Camera-type eye (tissue), 1 donor: Measurements from ENCODE around the gene CERCAM. TPM values are rescaled to one million over a fixed set of nuclear protein-coding genes. Genes with fewer than 3 reads are reported as not detected.

Experiments used
- total RNA-seq: library from RNA; depleted of rRNA; stranded (reverse); fragments of >200 nt; gene quantifications from one replicate; pipeline ENCODE4 v1.2.3, GENCODE V29; 2014

Gene CERCAM
- 50.6 TPM for total RNA-seq

GRCh38 chr9:128420651-128421481 lies at the start of gene CERCAM:
Gene CERCAM (plus strand): TSS chr9:128420857. CDS start chr9:128420878, 21 bp downstream.

GRCh38 chr9:128455849-128456612 lies 35.4 kb downstream of the CERCAM start, which contains the start of gene ODF2:
Gene ODF2 (plus strand): TSS chr9:128456006. CDS start chr9:128456092, 86 bp downstream.

Other genes starting within 250 kb of the CERCAM start
- 57.5 TPM for gene CIZ1, start 229.3 kb upstream of the CERCAM start, total RNA-seq
- 135 TPM for gene DNM1, start 217.5 kb upstream of the CERCAM start, total RNA-seq
- gene GOLGA2, start 144.8 kb upstream of the CERCAM start, total RNA-seq: 167 TPM
- 20.0 TPM for gene SWI5, start 144.6 kb upstream of the CERCAM start, total RNA-seq
- 10.4 TPM for gene TRUB2, start 98.4 kb upstream of the CERCAM start, total RNA-seq
- 39.9 TPM for gene COQ4, start 98.0 kb upstream of the CERCAM start, total RNA-seq
- gene SLC27A4, start 80.3 kb upstream of the CERCAM start, total RNA-seq: 15.4 TPM
- 22.7 TPM for gene URM1, start 49.5 kb upstream of the CERCAM start, total RNA-seq
- 39.6 TPM for gene ODF2, start 35.1 kb downstream of the CERCAM start, total RNA-seq
- gene GLE1, start 83.9 kb downstream of the CERCAM start, total RNA-seq: 29.6 TPM
- gene SPTAN1, start 131.7 kb downstream of the CERCAM start, total RNA-seq: 528 TPM
- 43.9 TPM for gene DYNC2I2, start 236.0 kb downstream of the CERCAM start, total RNA-seq